ENCODE measurements around the gene SAPCD2. TPM values are rescaled to one million over a fixed set of nuclear protein-coding genes. Genes with fewer than 3 reads are reported as not detected.

Gene SAPCD2
- total and polyA plus RNA-seq, 9 donors = 0.10 to 0.62 (median 0.31) TPM; not detected in 2

DNA sequence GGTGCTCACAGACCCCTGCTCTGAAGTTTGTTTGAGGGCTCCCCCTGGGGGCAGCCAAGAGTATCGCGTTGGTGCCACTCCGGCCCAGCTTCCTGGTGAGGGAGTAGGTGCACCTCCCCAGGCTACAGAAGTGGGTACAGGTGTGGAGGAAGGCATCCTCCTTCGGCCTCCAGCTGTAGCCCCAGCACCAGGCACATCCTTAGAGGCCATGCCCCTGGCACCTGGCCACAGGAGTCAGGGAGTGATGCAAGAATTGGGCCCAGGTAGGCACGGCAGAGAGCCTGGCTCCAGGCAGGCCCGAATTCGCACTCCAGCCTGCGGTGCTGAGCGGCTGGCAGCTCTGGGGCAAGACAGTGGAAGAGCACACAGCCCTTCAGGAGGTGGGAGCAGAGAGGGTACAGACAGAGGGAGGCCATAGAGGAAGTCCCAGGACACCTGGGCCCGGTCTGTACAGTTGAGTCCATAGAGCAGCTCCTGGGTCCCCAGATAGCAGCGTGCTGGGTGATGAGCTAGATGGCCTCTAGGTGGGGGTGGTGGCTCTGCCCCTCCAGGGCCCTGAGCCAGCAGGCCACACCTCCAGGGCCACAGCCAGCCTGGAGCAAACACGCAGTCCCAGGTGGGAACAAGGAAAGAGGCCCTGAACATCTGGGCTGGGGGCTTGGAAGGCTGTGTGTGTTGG, 2.4 kb downstream of the SAPCD2 start:
- DNase-seq = peak; percentile 59 to 84 (median 77)
- Histone ChIP-seq H3K9me3 (no peaks in the 10 kb centered on the region), H3K4me3 (no peak overlapping the region), H3K27me3 (peaks cover 4% of the 10 kb centered on the region), H3K36me3 (no peaks in the 10 kb centered on the region), H3K27ac (no peak overlapping the region), H3K4me1 (ENCODE audit: insufficient read depth) (no peaks in the 10 kb centered on the region)
- WGBS, 3 donors = 53 to 61% (median 55%) methylated on average over 11 to 12 of the region's 12 CpGs
- TF ChIP-seq, protein P1, sequence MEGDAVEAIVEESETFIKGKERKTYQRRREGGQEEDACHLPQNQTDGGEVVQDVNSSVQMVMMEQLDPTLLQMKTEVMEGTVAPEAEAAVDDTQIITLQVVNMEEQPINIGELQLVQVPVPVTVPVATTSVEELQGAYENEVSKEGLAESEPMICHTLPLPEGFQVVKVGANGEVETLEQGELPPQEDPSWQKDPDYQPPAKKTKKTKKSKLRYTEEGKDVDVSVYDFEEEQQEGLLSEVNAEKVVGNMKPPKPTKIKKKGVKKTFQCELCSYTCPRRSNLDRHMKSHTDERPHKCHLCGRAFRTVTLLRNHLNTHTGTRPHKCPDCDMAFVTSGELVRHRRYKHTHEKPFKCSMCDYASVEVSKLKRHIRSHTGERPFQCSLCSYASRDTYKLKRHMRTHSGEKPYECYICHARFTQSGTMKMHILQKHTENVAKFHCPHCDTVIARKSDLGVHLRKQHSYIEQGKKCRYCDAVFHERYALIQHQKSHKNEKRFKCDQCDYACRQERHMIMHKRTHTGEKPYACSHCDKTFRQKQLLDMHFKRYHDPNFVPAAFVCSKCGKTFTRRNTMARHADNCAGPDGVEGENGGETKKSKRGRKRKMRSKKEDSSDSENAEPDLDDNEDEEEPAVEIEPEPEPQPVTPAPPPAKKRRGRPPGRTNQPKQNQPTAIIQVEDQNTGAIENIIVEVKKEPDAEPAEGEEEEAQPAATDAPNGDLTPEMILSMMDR (IDR thresholded peaks at IDR 0.05) = peak; percentile 35 to 80 (median 79)
- TF ChIP-seq POLR2A (IDR thresholded peaks at IDR 0.05) = no peak
- intact Hi-C loops (cut with DNase I) = loop anchor here in 1 of 4 donors (5.0 kb wide), 1 partner anchor 41 kb away; the partner anchor contains the start of gene ABCA2

DNA sequence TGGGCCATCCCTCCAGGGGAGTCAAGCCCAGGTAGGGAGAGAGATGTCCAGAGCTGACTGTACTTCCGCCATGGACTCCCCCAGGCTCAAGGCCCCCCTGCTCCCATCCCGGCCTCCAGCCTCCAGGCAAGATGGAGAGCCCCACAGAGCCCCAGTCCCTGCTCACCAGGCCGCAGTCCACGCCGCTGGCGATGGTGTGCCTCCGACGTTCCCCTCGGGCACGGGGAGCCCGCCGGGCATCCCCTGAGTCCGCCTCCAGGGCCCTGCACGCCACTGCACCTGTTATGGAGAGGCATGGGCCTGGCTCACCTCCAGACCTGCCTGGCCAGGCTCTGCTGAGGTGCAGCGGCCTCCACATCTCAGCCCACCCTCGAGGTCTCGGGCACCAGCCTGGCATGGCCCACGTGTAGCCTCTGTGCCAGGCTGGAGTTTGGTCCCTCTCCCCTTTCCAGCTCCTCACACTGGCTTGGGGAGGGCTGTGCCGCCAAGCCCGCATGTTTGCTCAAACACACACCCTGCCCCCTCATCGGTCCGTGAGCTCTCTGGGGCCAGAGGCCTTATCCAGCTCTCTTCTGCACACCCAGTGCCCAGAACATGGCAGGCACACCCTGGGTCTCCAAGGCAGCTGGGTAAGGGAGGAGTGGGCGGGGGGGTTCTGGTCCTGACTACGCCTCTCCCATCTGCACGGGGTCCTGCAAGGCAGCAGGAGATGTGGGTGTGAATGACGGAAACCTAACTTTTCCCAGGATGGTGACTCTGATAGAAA, 4.1 kb downstream of the SAPCD2 start:
- 86 to 93% (median 87%) methylated on average over 26 of the region's 26 CpGs for WGBS, 3 donors
- intact Hi-C loops (cut with DNase I) = loop anchor here in 1 of 4 donors (5.0 kb wide), 1 partner anchor 39 kb away; the partner anchor contains the start of gene ABCA2
- TF ChIP-seq POLR2A (IDR thresholded peaks at IDR 0.05) = no peak
- no peak for TF ChIP-seq EP300 (IDR thresholded peaks at IDR 0.05)
- TF ChIP-seq, protein P1 (IDR thresholded peaks at IDR 0.05) = no peak

DNA sequence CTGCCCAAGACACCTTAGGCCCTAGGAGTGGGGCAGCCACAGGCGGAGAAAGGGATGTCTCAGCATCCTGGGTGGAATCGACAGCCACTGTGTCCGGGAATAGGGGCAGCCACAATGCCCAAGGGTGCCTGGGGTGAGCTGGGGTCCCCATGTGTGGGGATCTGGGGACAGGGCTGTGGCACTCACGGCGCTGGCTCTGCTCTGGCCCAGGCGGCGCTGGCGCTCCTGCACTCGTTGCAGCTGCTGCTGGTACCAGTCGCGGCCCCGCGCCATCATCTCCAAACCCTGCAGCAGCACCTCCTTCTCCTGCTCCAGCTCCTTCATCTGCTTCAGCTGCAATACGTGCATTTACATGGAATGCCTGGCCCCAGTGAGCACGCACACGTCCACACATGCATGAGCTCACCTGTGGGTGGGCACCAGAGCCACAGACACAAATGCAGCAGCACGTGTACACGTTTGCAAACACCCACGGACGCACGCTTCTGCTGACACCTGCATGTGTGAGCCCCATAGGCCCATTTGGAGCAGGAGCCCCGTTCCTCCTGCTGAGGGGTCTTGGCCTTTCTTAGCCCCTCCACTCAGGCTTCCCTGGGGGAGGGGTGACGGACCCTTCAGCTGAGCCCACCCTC, 4.9 kb downstream of the SAPCD2 start:
- Histone ChIP-seq H3K9me3 (no peaks in the 10 kb centered on the region), H3K27me3 (peaks cover 4% of the 10 kb centered on the region), H3K4me1 (ENCODE audit: insufficient read depth) (no peaks in the 10 kb centered on the region), H3K27ac (no peak overlapping the region), H3K4me3 (no peak overlapping the region), H3K36me3 (no peaks in the 10 kb centered on the region)
- intact Hi-C loops (cut with DNase I) = loop anchor here in 2 of 4 donors (2.0 to 5.0 kb wide), 2 partner anchors 17 to 38 kb away; partner anchors contain the start of gene ABCA2 (in 1 of the 2)
- DNase-seq = no peak
- TF ChIP-seq POLR2A (IDR thresholded peaks at IDR 0.05) = no peak
- no peak for TF ChIP-seq EP300 (IDR thresholded peaks at IDR 0.05)
- TF ChIP-seq, protein P1 (IDR thresholded peaks at IDR 0.05) = no peak
- WGBS, 3 donors = 94 to 95% (median 94%) methylated on average over 23 of the region's 23 CpGs

More for the DNA sequence above, 4.1 kb downstream of the SAPCD2 start:
- Histone ChIP-seq H3K36me3 (no peaks in the 10 kb centered on the region), H3K4me3 (no peak overlapping the region), H3K9me3 (no peaks in the 10 kb centered on the region), H3K4me1 (ENCODE audit: insufficient read depth) (no peaks in the 10 kb centered on the region), H3K27me3 (peaks cover 4% of the 10 kb centered on the region), H3K27ac (no peak overlapping the region)
- no peak for DNase-seq

DNA sequence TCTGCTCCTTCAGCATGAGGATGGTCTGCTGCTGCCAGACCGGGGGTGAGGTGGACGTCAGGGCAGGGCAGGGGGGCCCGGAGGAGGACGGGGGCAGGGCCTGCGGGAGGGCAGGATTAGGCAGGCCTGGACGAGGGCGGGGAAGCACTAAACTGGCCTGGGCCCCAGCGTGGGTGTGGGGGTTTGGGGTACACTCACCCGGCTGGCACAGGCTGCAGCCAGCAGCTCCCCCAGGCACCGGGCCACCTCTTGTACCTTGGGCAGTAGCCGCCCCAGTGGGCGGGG, 5.5 kb downstream of the SAPCD2 start:
- no peaks in the 10 kb centered on the region for H3K4me1 ChIP-seq (ENCODE audit: insufficient read depth)
- no peak overlapping the region for H3K27ac ChIP-seq
- no peaks in the 10 kb centered on the region for H3K9me3 ChIP-seq
- H3K4me3 ChIP-seq = no peak overlapping the region
- TF ChIP-seq POLR2A (IDR thresholded peaks at IDR 0.05) = no peak
- no peaks in the 10 kb centered on the region for H3K36me3 ChIP-seq
- intact Hi-C loops (cut with DNase I) = loop anchor here in 2 of 4 donors (2.0 to 5.0 kb wide), 2 partner anchors 16 to 38 kb away; partner anchors contain the start of gene ABCA2 (in 1 of the 2)
- DNase-seq = no peak
- peaks cover 4% of the 10 kb centered on the region for H3K27me3 ChIP-seq
- 80 to 83% (median 83%) methylated on average over 12 of the region's 12 CpGs for WGBS, 3 donors

All from ovary (tissue), 9 donors.